Bronchial epithelial cell (primary cell): Measurements from ENCODE around the gene TXNDC15. TPM values are rescaled to one million over a fixed set of nuclear protein-coding genes. Genes with fewer than 3 reads are reported as not detected.
"Not testable (repeated sequence)": the region's sequence is repeated elsewhere in the genome, so short reads cannot be mapped to it uniquely, and the experiment has no call there.

Experiments used
- DNase-seq: peaks from one replicate; pipeline ENCODE4 v3.0.0-alpha.2; 2010; ENCODE audit warnings: low read depth
- FAIRE-seq: peaks from 2 replicates; lab custom pipeline; 2011; peaks lifted over from hg19 to GRCh38; lab: Jason Lieb, UNC
- H3K27me3 ChIP-seq: 2 replicates; pipeline ENCODE4 v1.5.1; 2011; ENCODE audit warnings: low read length; ENCODE audit not compliant: control insufficient read depth, insufficient read depth
- H3K36me3 ChIP-seq: 2 replicates; pipeline ENCODE4 v1.5.1; 2011; ENCODE audit warnings: low read length; ENCODE audit not compliant: control insufficient read depth, insufficient read depth
- H3K4me3 ChIP-seq: 2 replicates; pipeline ENCODE4 v1.5.1; 2011; ENCODE audit warnings: mild to moderate bottlenecking, low read depth, low read length, control low read depth
- total RNA-seq: library from RNA; depleted of rRNA; stranded (reverse); fragments of >200 nt; gene quantifications from 2 replicates; pipeline ENCODE4 v1.2.1, GENCODE V29; 2014
- TF ChIP-seq, protein P1 (sequence below): IDR thresholded peaks from 2 replicates; pipeline ENCODE4 v1.5.1; 2011; ENCODE audit warnings: mild to moderate bottlenecking, moderate library complexity, low read length, control low read depth, inconsistent platforms; ENCODE audit not compliant: insufficient read depth, severe bottlenecking

Gene TXNDC15
- total RNA-seq, 1 donor from 2014 or later, result 45.8 TPM

GRCh38 chr5:134902071-134902801, 28.1 kb downstream of the TXNDC15 start:
- no peaks in the 10 kb centered on the region for H3K27me3 ChIP-seq
- peaks cover 1% of the 10 kb centered on the region for H3K36me3 ChIP-seq
- FAIRE-seq, result no peak
- TF ChIP-seq, protein P1, sequence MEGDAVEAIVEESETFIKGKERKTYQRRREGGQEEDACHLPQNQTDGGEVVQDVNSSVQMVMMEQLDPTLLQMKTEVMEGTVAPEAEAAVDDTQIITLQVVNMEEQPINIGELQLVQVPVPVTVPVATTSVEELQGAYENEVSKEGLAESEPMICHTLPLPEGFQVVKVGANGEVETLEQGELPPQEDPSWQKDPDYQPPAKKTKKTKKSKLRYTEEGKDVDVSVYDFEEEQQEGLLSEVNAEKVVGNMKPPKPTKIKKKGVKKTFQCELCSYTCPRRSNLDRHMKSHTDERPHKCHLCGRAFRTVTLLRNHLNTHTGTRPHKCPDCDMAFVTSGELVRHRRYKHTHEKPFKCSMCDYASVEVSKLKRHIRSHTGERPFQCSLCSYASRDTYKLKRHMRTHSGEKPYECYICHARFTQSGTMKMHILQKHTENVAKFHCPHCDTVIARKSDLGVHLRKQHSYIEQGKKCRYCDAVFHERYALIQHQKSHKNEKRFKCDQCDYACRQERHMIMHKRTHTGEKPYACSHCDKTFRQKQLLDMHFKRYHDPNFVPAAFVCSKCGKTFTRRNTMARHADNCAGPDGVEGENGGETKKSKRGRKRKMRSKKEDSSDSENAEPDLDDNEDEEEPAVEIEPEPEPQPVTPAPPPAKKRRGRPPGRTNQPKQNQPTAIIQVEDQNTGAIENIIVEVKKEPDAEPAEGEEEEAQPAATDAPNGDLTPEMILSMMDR, result no peak
- DNase-seq, result peak; percentile 25
- no peak overlapping the region for H3K4me3 ChIP-seq

DNA sequence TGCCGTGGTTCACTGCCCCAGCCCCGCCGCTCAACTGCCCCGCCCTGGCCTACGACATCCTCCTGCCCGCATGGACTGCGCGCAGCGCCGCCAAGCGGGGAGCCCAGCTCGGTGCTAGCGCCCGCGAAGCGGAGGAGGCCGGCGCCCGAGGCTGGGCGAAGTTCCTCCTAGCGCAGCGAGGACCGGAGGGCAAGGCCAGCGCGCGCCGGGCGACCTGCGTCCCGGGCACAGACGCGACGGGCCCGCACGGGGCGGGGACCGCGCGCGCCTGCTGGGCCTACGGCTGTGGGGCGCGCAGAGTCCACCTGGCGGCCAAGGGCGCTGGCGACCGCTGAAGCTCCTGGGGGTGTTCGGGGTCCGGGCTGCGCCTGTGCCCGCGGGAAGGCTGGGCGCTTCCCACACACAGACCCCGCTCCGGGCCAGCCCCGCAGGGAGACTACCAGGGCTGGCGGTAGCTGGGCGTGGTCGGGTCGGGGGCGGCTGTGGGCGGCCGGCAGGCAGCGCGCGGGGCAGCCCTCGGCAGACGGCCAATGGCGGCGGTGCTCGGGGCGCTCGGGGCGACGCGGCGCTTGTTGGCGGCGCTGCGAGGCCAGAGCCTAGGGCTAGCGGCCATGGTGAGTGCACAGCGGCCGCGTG, 30.6 kb downstream of the TXNDC15 start, which contains the start of gene PCBD2:
Gene PCBD2 (plus strand): TSS at position 522 of the 636 bp plus-strand sequence. CDS start 9 bp downstream, at position 531.
- DNase-seq, result peak; percentile 71
- FAIRE-seq, result no peak
- H3K27me3 ChIP-seq, result no peaks in the 10 kb centered on the region
- TF ChIP-seq, protein P1, result peak; percentile 98
- peaks cover 1% of the 10 kb centered on the region for H3K36me3 ChIP-seq
- H3K4me3 ChIP-seq, result peak within 1 kb of the TSS; percentile 81

GRCh38 chr5:134905246-134905996, 31.2 kb downstream of the TXNDC15 start:
- Histone ChIP-seq H3K27me3 (no peaks in the 10 kb centered on the region), H3K36me3 (peaks cover 1% of the 10 kb centered on the region), H3K4me3 (peak overlapping the region; percentile 81)
- TF ChIP-seq, protein P1, result peak; percentile 55
- peak; percentile 64 for DNase-seq
- FAIRE-seq, result no peak

DNA sequence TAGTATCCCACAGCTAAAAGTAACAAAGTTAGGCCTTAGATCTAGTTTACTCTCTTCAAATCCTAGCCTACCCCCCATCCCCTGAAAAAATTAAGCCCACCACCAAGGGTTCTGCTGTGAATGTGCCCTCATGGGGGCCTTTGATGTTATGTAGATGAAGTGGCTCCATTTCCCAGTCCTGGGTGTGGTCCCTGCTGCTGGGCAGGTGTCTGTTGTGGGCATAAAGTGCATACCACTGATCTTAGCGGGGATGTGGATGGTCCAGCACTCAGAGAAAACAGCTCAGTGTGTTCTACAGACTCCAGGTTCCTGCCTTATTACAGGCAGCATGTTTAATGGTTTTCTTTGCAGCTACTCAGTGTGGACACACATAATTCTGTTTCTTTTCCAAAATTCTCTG, 32.6 kb downstream of the TXNDC15 start:
- DNase-seq (no peak), FAIRE-seq (no peak)
- TF ChIP-seq, protein P1, result no peak
- Histone ChIP-seq H3K36me3 (no peaks in the 10 kb centered on the region), H3K27me3 (no peaks in the 10 kb centered on the region), H3K4me3 (no peak overlapping the region)

- not testable (repeated sequence) for H3K27me3 ChIP-seq, DNase-seq, FAIRE-seq, H3K4me3 ChIP-seq, H3K36me3 ChIP-seq
Observed at GRCh38 chr5:134910752-134911151, 36.6 kb downstream of the TXNDC15 start.
